Immature natural killer cell (primary cell): ENCODE measurements around the gene HDAC4. TPM values are rescaled to one million over a fixed set of nuclear protein-coding genes. Genes with fewer than 3 reads are reported as not detected.

ENCODE experiments used
- DNase-seq, 3 donors: peaks; one replicate each; pipeline ENCODE4 v3.0.0; 2022; ENCODE audit warnings: mixed read lengths in 1 of 3
- H3K27ac Mint-ChIP-seq, 6 donors: one replicate each; pipeline ENCODE4 v1.8.0; 2020; ENCODE audit warnings: mixed read lengths in 6 of 6, mild to moderate bottlenecking in 5 of 6, inconsistent platforms in 4 of 6, moderate library complexity in 3 of 6
- H3K27me3 Mint-ChIP-seq, 3 donors: one replicate each; pipeline ENCODE4 v1.8.0; 2020 to 2021; ENCODE audit warnings: low read depth in 3 of 3, mild to moderate bottlenecking in 3 of 3, mixed read lengths in 3 of 3, moderate library complexity in 3 of 3, inconsistent platforms in 1 of 3
- H3K36me3 Mint-ChIP-seq, 3 donors: one replicate each; pipeline ENCODE4 v1.8.0; 2020; ENCODE audit warnings: mixed read lengths in 3 of 3, inconsistent platforms in 2 of 3, mild to moderate bottlenecking in 2 of 3
- H3K4me1 Mint-ChIP-seq, 2 donors: one replicate each; pipeline ENCODE4 v1.8.0; 2020; ENCODE audit warnings: inconsistent platforms in 2 of 2, mild to moderate bottlenecking in 2 of 2, mixed read lengths in 2 of 2, moderate library complexity in 1 of 2
- H3K4me3 Mint-ChIP-seq, 5 donors: one replicate each; pipeline ENCODE4 v1.8.0; 2020; ENCODE audit warnings: mild to moderate bottlenecking in 5 of 5, mixed read lengths in 5 of 5, inconsistent platforms in 3 of 5, moderate library complexity in 3 of 5
- H3K9me3 Mint-ChIP-seq, 6 donors: one replicate each; pipeline ENCODE4 v1.8.0; 2020; ENCODE audit warnings: mild to moderate bottlenecking in 6 of 6, mixed read lengths in 6 of 6, inconsistent platforms in 4 of 6, moderate library complexity in 3 of 6
- polyA plus RNA-seq, 3 donors: library from polyadenylated mRNA; unstranded; fragments of 300-500 nt; fragmentation: Illumina TruSeq; gene quantifications; one replicate each; pipeline ENCODE4 v1.2.3, GENCODE V29; 2021

HDAC4 gene
- polyA plus RNA-seq, 3 donors from 2014 or later = 1.9 to 8.1 (median 5.1) TPM

DNA sequence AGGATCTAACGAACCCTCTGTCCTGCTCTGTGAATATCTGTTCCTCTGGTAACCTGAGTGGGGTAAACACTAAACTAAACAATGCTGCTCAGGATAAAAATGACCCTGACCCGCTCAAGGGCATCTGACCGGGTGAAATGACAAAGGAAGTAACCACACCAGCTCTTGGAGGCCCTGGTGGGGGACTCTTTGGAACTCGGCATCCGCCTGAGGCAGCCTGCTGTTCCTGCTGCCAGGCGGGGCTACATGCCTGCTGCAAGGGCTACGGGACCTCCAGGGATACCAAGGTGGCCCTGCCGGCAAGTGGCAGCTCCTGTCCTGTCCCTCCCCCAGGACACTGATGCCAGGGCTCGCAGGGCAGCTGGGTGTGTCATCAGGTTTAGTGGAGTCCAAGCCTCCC, 273.3 kb downstream of the HDAC4 start:
- Mint-ChIP-seq H3K4me1 (no peaks in the 10 kb centered on the region), H3K36me3 (peaks cover 25 to 45% (median 37%) of the 10 kb centered on the region in 3 donors), H3K27ac (no peak overlapping the region), H3K4me3 (no peak overlapping the region), H3K9me3 (peaks cover 0 to 2% (median 0%) of the 10 kb centered on the region in 6 donors), H3K27me3 (peaks cover 3 to 18% (median 7%) of the 10 kb centered on the region in 3 donors)
- no peak for DNase-seq

DNA sequence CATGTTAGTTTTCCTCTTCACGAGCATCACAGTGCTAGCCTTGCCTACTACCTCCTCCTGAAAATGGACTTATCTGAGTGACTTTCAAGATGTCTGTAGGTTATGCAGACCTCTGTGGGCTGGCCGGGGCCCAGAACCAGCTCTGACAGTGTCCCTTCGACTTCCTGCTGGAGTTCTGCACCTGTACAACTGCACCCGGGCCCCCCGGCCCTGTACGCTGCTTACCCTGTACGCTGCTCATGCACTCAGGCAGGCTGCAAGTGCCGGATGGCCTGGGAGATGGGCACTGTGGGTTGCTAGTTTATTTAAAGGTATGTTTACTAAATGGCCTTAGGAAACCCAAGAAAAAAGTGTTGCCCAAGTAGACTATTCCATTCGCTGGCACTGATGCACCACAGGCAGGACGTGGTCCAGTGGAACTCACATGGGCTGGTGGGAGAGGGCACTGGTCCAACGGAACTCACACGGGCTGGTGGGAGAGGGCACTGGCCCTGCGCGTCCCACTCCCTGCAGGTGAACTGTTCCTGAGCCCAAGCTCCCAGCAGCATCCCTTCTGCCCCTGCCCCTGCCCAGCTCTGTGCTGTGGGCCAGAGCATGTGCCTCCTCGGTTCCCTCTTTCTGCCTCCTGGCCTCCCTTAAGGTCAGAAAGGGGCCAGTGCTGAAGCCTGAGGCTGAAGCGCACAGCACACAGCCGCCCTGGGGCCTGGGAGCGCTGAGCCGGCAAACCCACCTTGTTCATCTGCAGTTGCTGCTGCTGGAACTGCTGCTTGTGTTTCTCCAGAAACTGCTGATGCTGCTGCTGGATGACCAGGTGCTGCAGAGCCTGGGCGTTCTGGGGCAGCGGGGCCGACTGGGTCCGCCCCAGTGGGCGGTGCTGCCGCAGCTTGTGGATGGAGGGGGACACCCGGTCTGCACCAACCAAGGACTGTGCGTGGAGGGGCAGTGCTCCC, 274.8 kb downstream of the HDAC4 start:
- Mint-ChIP-seq H3K9me3 (no peaks in the 10 kb centered on the region), H3K4me3 (no peak overlapping the region), H3K27me3 (peaks cover 3 to 15% (median 10%) of the 10 kb centered on the region in 3 donors), H3K27ac (no peak overlapping the region), H3K36me3 (peaks cover 18 to 39% (median 29%) of the 10 kb centered on the region in 3 donors), H3K4me1 (no peaks in the 10 kb centered on the region)
- DNase-seq = no peak

DNA sequence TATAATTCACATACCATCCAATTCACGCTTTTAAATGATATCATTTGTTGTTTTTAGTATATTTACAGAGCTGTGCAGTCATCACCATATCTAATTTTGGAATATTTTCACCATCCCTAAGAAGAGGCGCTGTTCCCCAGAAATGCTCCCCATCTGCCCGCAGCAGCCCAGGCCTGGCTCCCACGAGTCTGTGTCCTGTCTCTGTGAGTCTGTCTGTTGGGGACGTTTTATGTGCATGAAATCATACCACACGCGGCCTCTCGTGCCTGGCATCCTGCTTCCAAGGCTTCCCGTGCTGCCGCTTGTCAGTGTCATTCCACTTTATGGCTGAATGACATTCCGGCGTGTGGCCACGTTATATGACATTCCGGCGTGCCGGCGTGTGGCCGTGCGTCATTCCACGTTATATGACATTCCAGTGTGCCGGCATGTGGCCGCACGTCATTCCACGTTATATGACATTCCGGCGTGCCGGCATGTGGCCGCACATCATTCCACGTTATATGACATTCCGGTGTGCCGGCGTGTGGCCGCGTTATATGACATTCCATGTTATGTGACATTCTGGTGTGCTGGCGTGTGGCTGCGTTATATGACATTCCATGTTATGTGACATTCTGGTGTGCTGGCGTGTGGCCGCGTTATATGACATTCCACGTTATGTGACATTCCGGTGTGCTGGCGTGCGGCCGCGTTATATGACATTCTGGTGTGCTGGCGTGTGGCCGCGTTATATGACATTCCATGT, 276.5 kb downstream of the HDAC4 start:
- no peak for DNase-seq
- no peaks in the 10 kb centered on the region for H3K9me3 Mint-ChIP-seq
- peaks cover 2 to 16% (median 14%) of the 10 kb centered on the region in 3 donors for H3K27me3 Mint-ChIP-seq
- H3K4me1 Mint-ChIP-seq = peaks cover 6 to 7% of the 10 kb centered on the region in 2 donors
- no peak overlapping the region for H3K4me3 Mint-ChIP-seq
- peak overlapping the region in 2 of 6 donors; percentile 49 to 53 for H3K27ac Mint-ChIP-seq
- peaks cover 13 to 32% (median 27%) of the 10 kb centered on the region in 3 donors for H3K36me3 Mint-ChIP-seq

DNA sequence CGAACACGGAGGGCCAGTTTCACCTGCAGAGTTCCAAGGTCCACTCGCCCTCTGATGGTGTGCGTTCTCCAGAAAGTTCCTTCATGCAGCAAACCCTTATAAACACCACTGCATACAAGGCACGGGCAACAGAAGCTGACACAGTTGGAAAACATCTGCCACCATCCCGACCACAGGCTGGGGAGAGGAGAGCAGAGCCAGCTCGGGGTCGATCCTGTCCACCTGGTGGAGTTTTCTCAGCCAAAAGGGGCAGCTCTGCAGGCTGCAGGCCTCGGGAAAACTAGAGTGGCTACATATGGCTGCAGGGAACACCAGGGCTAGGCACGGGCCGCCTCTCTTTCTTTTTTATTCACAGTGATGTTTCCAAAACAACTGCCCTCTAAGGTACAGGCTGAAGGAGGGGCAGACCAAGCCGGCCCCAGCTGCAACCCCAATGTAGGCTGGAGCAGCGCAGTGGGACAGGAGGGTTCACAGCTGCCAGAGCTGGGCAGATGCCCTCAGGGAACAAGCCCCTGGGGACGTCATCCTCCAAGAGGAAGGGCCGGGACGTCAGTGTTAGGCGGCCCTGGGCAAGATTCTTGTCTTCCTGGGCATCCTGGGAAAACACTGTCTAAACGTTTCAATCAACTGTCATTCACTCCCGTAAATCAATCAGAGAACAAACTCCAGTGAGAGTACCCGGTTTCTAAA, 278.3 kb downstream of the HDAC4 start:
- peaks cover 4 to 19% (median 15%) of the 10 kb centered on the region in 3 donors for H3K27me3 Mint-ChIP-seq
- H3K4me3 Mint-ChIP-seq = no peak overlapping the region
- H3K27ac Mint-ChIP-seq = no peak overlapping the region
- peaks cover 13 to 32% (median 27%) of the 10 kb centered on the region in 3 donors for H3K36me3 Mint-ChIP-seq
- no peaks in the 10 kb centered on the region for H3K9me3 Mint-ChIP-seq
- H3K4me1 Mint-ChIP-seq = peaks cover 22 to 23% of the 10 kb centered on the region in 2 donors
- DNase-seq = no peak

DNA sequence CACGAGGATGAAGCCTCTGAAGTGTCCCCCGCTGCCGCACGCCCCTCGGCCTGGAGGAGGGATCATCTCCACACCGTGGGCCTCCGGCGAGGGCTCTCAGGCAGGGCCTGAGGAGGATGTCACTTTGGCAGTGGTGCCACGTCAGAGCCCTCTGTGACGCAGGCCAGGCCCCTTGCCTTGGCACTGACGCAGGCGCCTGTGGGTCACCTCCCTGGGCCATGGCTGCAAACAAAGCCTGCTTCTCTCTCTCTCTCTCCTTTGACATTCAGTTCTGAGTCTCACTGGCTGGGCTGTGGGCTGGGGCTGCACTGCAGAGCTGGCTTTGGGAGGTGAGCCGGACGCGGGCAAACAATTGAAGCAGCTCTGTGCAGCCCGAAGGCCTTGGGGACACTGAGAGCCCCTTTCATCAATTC, 279.2 kb downstream of the HDAC4 start:
- H3K4me3 Mint-ChIP-seq = no peak overlapping the region

DNA sequence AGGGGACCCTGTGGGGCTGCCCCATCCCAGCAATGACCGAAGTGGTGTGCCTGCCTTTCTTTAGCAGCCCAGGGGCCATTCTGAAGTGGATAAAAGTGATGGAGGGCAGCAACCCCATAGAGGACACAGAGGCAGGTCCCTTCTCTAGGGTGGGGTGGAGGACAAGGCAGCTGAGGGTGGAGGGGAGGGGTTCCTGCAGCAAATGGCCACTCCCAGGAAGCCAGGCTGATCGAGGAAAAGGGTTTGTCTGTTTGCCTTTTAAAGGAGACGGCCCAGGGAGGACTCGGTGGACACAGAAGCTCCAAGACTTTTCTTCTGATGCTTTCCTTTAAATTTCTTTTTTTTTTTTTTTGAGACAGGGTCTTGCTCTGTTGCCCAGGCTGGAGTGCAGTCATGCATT, 280.2 kb downstream of the HDAC4 start:
- H3K27me3 Mint-ChIP-seq = peaks cover 13 to 28% (median 24%) of the 10 kb centered on the region in 3 donors
- H3K4me3 Mint-ChIP-seq = no peak overlapping the region
- peaks cover 35 to 37% of the 10 kb centered on the region in 2 donors for H3K4me1 Mint-ChIP-seq
- H3K27ac Mint-ChIP-seq = no peak overlapping the region
- peaks cover 13 to 39% (median 29%) of the 10 kb centered on the region in 3 donors for H3K36me3 Mint-ChIP-seq
- DNase-seq = no peak
- H3K9me3 Mint-ChIP-seq = no peaks in the 10 kb centered on the region

More for the DNA sequence above, 279.2 kb downstream of the HDAC4 start:
- DNase-seq = no peak
- peaks cover 31 to 33% of the 10 kb centered on the region in 2 donors for H3K4me1 Mint-ChIP-seq
- no peaks in the 10 kb centered on the region for H3K9me3 Mint-ChIP-seq
- no peak overlapping the region for H3K27ac Mint-ChIP-seq
- peaks cover 13 to 35% (median 27%) of the 10 kb centered on the region in 3 donors for H3K36me3 Mint-ChIP-seq
- H3K27me3 Mint-ChIP-seq = peaks cover 10 to 23% (median 19%) of the 10 kb centered on the region in 3 donors

DNA sequence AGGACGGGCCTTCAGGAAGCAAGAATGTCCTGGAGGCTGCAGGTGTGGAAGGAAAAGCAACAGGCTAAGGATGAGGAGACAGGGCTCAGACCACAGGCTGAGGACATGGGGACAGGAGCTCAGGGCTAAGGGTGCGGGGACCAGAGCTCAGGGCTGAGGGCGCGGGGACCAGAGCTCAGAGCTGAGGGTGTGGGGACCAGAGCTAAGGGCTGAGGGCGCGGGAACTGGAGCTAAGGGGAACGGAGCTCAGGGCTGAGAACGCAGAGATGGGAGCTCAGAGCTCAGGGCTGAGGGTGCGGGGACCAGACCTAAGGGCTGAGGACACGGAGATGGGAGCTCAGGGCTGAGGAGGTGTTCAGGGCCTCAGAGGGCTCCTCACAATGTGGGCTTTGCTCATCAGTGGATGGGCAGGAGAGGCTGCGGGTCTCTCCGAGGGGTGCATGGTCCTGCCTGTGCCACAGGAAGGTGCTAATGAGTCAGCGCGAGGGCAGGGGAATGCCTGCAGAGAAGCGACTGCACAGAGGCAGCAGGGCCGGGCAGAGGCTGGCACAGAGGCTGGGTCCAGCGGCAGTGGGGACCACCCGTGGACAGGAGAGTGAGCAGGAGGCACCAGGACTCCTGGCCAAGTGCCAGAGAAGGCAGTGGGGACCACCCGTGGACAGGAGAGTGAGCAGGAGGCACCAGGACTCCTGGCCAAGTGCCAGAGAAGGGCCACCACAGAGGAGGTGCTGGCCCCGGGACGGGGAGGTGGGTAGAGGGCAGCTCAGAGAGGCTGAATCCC, 281.3 kb downstream of the HDAC4 start:
- H3K36me3 Mint-ChIP-seq = peaks cover 4 to 29% (median 19%) of the 10 kb centered on the region in 3 donors
- H3K27me3 Mint-ChIP-seq = peaks cover 12 to 23% (median 21%) of the 10 kb centered on the region in 3 donors
- no peak for DNase-seq
- no peaks in the 10 kb centered on the region for H3K9me3 Mint-ChIP-seq
- peak overlapping the region in 2 of 5 donors; percentile 48 to 56 for H3K4me3 Mint-ChIP-seq
- H3K27ac Mint-ChIP-seq = peak overlapping the region in 1 of 6 donors; percentile 27
- H3K4me1 Mint-ChIP-seq = peaks cover 35 to 38% of the 10 kb centered on the region in 2 donors

DNA sequence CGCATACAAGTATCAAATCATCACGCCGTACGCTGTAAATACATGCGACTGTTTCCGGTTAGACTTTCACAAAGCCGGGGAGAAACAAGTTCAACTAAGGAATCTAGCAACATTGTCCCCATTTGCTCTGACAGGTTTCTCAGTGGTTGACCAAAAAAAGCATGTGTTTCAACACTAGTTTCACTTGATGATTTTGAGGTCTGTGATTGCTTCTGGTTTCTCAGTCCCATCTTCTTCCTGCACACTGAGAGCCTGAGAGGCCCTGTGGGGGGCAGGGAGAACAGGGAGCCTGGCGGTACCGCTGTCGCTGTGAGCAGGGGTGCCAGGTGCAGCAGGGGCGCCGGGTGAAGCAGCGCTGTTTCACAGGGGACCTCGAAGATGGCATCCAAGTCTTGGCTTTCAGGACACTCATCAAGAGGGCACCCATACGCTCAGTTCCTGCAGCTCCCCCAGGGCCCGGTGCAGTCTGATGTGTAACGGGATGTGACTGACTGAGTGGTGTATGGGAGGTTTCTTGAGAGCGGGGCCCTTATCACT, 282.1 kb downstream of the HDAC4 start:
- Mint-ChIP-seq H3K9me3 (no peaks in the 10 kb centered on the region), H3K27ac (peak overlapping the region in 2 of 6 donors; percentile 24 to 27), H3K27me3 (peaks cover 12 to 23% (median 21%) of the 10 kb centered on the region in 3 donors), H3K4me3 (peak overlapping the region in 4 of 5 donors; percentile 31 to 56 (median 50)), H3K4me1 (peaks cover 36 to 38% of the 10 kb centered on the region in 2 donors), H3K36me3 (peaks cover 0 to 24% (median 13%) of the 10 kb centered on the region in 3 donors)
- peak; percentile 36 to 59 (median 50) for DNase-seq

DNA sequence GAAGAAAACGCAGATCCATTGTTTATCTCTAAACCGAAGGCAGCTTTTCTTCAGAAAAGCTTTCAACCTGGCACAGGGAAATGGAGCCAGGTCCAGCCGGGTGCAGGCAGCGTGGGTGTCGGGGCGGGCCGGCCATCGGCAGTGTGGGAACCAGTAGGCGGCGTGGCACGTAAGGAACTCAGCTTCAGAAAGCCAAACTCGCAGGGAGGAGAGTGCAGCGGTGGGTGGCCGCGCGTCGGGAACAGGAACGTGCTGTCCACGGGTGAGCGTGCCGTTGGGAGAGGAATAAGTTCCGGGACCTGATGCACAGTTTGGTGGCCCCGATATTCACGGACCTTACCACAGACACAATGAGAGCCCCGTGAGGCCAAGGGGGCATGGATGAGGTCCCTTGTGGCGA, 282.6 kb downstream of the HDAC4 start:
- H3K9me3 Mint-ChIP-seq = no peaks in the 10 kb centered on the region
- peaks cover 12 to 23% (median 21%) of the 10 kb centered on the region in 3 donors for H3K27me3 Mint-ChIP-seq
- peak overlapping the region in 3 of 6 donors; percentile 10 to 36 (median 24) for H3K27ac Mint-ChIP-seq
- peaks cover 0 to 26% (median 12%) of the 10 kb centered on the region in 3 donors for H3K36me3 Mint-ChIP-seq
- no peak for DNase-seq
- H3K4me3 Mint-ChIP-seq = peak overlapping the region in 3 of 5 donors; percentile 31 to 56 (median 53)
- peaks cover 38 to 41% of the 10 kb centered on the region in 2 donors for H3K4me1 Mint-ChIP-seq

DNA sequence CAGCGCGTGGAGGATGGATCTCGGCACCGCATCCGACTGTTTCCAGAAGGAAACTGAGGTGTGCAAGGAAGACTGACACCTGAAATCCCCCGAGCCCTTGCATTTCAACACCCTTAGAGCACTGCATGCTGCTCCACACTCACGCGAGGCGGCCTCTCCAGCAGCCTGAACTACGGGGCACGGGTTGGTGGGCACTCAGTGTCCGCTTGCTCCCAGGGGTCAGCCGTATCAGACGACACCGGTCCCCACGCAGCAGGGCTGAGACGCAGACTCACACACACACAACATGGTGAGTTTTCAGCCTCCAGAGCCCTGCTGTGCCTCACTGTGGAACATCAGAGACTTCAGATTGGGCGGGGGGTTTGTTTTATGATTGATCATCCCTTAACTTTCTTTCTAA, 283.0 kb downstream of the HDAC4 start:
- Mint-ChIP-seq H3K27me3 (peaks cover 12 to 23% (median 21%) of the 10 kb centered on the region in 3 donors), H3K4me1 (peaks cover 38 to 41% of the 10 kb centered on the region in 2 donors), H3K36me3 (peaks cover 0 to 31% (median 12%) of the 10 kb centered on the region in 3 donors), H3K4me3 (peak overlapping the region in 1 of 5 donors; percentile 56), H3K9me3 (no peaks in the 10 kb centered on the region), H3K27ac (peak overlapping the region in 1 of 6 donors; percentile 10)
- DNase-seq = no peak

DNA sequence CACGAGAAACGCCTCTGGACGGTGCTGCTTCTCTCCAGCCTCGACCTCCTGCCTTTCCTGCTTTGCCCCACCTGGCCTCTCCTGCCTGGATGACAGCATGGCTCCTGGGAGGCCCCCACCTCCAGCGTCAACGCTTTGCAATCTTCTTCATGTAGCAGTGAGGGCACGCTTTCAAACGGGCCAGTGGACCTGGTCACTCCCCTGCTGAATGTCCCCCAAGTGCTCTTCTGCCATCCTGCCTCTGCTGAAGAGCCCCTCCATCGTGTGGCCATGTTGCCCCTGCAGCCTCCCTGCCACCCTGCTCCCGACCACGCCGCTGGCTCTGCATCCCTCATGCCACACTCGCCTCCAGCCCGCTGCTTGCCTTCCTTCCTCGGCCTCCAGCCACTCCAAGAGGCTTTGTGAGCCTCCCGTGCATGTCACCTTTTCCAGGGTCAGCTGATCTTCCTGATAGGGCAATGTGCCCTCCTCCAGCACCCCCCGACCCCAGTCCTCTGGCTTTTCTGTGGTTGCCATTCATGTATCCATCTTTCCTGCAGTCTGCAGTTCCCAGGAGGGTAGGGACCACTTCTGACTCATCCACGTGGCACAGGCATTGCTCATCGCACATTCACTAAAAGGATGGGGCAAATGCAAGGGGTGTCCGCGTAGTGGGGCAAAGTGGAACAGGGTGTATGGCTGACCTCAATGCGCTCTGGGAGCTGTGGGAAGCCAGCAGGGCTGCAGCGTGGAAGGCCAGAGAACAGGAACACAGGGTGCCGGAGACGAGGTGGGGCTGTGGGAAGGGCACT, 284.2 kb downstream of the HDAC4 start:
- peaks cover 38 to 41% of the 10 kb centered on the region in 2 donors for H3K4me1 Mint-ChIP-seq
- DNase-seq = no peak
- H3K27ac Mint-ChIP-seq = peak overlapping the region in 1 of 6 donors; percentile 50
- H3K4me3 Mint-ChIP-seq = peak overlapping the region in 1 of 5 donors; percentile 50
- peaks cover 15 to 20% (median 17%) of the 10 kb centered on the region in 3 donors for H3K27me3 Mint-ChIP-seq
- peaks cover 0 to 29% (median 12%) of the 10 kb centered on the region in 3 donors for H3K36me3 Mint-ChIP-seq
- no peaks in the 10 kb centered on the region for H3K9me3 Mint-ChIP-seq
